Ishikawa (cell line): Measurements from ENCODE around the gene RANBP17.

Source experiments
- CEBPB ChIP-seq: IDR thresholded peaks from 2 replicates; pipeline ENCODE4 v1.6.1; 2012
- CREB1 ChIP-seq: IDR thresholded peaks from 2 replicates; pipeline ENCODE4 v1.6.1; 2012; ENCODE audit warnings: low read depth
- EGR1 ChIP-seq: IDR thresholded peaks from 2 replicates; pipeline ENCODE4 v1.6.1; 2012
- EP300 ChIP-seq: IDR thresholded peaks from 2 replicates; pipeline ENCODE4 v1.6.1; 2012; ENCODE audit warnings: borderline replicate concordance
- FOXM1 ChIP-seq: IDR thresholded peaks from 2 replicates; pipeline ENCODE4 v1.6.1; 2012; ENCODE audit warnings: low read depth, borderline replicate concordance
- MAX ChIP-seq: IDR thresholded peaks from 2 replicates; pipeline ENCODE4 v1.6.1; 2012
- NFIC ChIP-seq: IDR thresholded peaks from 2 replicates; pipeline ENCODE4 v1.6.1; 2012
- RAD21 ChIP-seq: IDR thresholded peaks from 2 replicates; pipeline ENCODE4 v1.6.1; 2012; ENCODE audit warnings: low read depth
- TAF1 ChIP-seq: IDR thresholded peaks from 2 replicates; pipeline ENCODE4 v1.6.1; 2012; ENCODE audit warnings: low read depth, mild to moderate bottlenecking
- TCF12 ChIP-seq: IDR thresholded peaks from 2 replicates; pipeline ENCODE4 v1.6.1; 2012; ENCODE audit warnings: low read depth
- TEAD4 ChIP-seq: IDR thresholded peaks from 2 replicates; pipeline ENCODE4 v1.6.1; 2012
- USF1 ChIP-seq: IDR thresholded peaks from 2 replicates; pipeline ENCODE4 v1.6.1; 2012
- YY1 ChIP-seq: IDR thresholded peaks from 2 replicates; pipeline ENCODE4 v1.6.1; 2012; ENCODE audit warnings: low read depth
- ZBTB7A ChIP-seq: IDR thresholded peaks from 2 replicates; pipeline ENCODE4 v1.6.1; 2012; ENCODE audit warnings: low read depth
- TF ChIP-seq, protein P1 (sequence below): IDR thresholded peaks from 2 replicates; pipeline ENCODE4 v1.6.1; 2012; ENCODE audit warnings: low read depth, mild to moderate bottlenecking

RANBP17 gene

DNA sequence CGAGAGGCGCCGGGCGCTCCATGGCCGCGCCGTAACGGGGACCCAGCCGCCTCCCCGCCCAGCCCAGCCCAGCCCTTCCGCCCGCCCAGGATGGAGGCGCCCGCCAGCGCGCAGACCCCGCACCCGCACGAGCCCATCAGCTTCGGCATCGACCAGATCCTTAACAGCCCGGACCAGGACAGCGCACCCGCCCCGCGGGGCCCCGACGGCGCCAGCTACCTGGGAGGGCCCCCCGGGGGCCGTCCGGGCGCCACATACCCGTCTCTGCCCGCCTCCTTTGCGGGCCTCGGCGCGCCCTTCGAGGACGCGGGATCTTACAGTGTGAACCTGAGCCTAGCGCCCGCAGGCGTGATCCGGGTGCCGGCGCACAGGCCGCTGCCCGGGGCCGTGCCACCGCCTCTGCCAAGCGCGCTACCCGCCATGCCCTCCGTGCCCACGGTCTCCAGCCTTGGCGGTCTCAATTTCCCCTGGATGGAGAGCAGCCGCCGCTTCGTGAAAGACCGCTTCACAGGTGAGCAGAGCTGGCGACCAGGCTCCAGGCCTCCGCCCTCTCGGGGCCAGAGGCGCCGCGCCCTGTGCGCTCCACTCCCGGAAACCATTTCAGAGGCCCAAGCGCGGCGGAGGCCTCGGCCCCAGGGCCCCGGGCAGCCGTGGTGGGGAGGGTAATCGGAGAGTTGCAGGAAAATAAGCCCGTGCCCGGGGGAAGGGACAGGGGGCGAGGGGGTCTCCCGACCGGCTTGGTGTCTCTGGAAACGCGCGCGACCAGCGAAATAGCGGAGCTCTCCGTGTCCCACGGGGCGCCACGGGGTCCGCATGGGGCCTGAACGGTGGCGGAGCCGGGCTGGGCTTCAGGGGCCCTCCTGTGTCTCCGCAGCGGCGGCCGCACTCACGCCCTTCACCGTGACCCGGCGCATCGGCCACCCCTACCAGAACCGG lies 447.7 kb downstream of the RANBP17 start:
- peak; percentile 61; the same call in 1 of the 2 replicates for TF ChIP-seq MAX
- no peak for TF ChIP-seq TCF12

DNA sequence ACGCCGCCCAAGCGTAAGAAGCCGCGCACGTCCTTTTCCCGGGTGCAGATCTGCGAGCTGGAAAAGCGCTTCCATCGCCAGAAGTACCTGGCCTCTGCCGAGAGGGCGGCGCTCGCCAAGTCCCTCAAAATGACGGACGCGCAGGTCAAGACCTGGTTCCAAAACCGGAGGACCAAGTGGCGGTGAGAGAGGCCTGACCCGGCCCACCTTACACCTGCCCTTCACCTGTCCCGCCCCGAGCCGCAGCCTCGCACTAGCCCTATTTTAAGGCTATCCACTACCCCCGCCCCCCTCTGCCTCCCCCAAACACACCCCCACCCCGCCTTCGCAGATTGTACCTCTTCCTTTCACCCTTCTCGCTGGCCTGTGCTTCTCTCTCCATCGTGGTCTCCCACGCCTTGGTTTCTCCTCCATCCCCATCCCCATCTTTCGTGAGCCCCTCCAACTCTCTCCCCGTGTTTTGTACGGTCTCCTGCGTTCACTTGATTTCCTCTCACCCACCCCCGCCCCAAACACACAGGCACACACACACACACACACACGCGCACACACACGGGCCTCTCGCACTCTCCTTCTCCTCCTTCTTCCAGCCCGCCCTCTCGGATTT lies 448.5 kb downstream of the RANBP17 start:
- TF ChIP-seq EGR1, result no peak
- TF ChIP-seq USF1, result no peak
- no peak for TF ChIP-seq TCF12
- no peak for TF ChIP-seq MAX
- no peak for TF ChIP-seq TEAD4
- TF ChIP-seq EP300, result no peak
- TF ChIP-seq RAD21, result no peak
- no peak for TF ChIP-seq FOXM1
- no peak for TF ChIP-seq YY1
- no peak for TF ChIP-seq ZBTB7A
- TF ChIP-seq NFIC, result no peak
- TF ChIP-seq CEBPB, result no peak
- TF ChIP-seq CREB1, result no peak
- no peak for TF ChIP-seq TAF1
- TF ChIP-seq, protein P1, sequence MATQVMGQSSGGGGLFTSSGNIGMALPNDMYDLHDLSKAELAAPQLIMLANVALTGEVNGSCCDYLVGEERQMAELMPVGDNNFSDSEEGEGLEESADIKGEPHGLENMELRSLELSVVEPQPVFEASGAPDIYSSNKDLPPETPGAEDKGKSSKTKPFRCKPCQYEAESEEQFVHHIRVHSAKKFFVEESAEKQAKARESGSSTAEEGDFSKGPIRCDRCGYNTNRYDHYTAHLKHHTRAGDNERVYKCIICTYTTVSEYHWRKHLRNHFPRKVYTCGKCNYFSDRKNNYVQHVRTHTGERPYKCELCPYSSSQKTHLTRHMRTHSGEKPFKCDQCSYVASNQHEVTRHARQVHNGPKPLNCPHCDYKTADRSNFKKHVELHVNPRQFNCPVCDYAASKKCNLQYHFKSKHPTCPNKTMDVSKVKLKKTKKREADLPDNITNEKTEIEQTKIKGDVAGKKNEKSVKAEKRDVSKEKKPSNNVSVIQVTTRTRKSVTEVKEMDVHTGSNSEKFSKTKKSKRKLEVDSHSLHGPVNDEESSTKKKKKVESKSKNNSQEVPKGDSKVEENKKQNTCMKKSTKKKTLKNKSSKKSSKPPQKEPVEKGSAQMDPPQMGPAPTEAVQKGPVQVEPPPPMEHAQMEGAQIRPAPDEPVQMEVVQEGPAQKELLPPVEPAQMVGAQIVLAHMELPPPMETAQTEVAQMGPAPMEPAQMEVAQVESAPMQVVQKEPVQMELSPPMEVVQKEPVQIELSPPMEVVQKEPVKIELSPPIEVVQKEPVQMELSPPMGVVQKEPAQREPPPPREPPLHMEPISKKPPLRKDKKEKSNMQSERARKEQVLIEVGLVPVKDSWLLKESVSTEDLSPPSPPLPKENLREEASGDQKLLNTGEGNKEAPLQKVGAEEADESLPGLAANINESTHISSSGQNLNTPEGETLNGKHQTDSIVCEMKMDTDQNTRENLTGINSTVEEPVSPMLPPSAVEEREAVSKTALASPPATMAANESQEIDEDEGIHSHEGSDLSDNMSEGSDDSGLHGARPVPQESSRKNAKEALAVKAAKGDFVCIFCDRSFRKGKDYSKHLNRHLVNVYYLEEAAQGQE, result no peak

GRCh38 chr5:171310819-171311321 lies 449.1 kb downstream of the RANBP17 start:
- TF ChIP-seq USF1, result no peak
- TF ChIP-seq FOXM1, result no peak
- TF ChIP-seq CEBPB, result no peak
- TF ChIP-seq YY1, result no peak
- no peak for TF ChIP-seq CREB1
- TF ChIP-seq TEAD4, result no peak
- no peak for TF ChIP-seq ZBTB7A
- TF ChIP-seq TCF12, result no peak
- TF ChIP-seq NFIC, result no peak
- TF ChIP-seq, protein P1, result no peak
- TF ChIP-seq MAX, result no peak
- no peak for TF ChIP-seq EGR1
- TF ChIP-seq RAD21, result no peak
- TF ChIP-seq TAF1, result no peak
- no peak for TF ChIP-seq EP300

DNA sequence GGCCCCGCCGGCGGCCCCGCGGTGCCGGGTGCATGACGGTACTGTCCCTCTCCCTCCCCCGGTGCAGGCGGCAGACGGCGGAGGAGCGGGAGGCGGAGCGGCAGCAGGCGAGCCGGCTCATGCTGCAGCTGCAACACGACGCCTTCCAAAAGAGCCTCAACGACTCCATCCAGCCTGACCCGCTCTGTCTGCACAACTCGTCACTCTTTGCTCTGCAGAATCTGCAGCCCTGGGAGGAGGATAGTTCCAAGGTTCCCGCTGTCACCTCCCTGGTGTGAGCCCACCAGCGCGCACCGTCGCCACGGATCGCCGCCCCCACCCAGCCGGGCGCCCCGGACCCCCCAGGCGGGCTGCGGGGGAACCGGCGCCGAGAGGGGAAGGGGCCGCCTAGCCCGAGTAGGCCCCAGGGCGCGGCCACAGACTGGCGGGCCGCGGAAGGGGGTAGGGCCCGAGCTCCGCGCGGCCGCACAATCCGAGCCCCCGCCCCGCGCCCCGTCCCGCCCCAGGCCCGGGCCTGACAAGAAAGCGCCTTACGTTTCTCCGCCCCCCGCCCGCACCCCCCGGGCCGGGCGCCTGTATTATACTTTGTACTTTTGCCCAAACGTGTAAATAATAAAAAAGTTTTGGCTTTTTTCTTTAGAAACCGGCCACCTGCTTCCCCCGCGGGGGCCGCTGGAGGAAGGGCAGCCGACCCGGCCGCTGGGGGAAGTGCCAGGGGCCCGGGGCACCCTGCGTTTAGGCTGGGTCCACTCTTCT lies 449.7 kb downstream of the RANBP17 start:
- no peak for TF ChIP-seq ZBTB7A
- no peak for TF ChIP-seq TAF1
- no peak for TF ChIP-seq RAD21
- no peak for TF ChIP-seq TEAD4
- TF ChIP-seq CREB1, result no peak
